Upper lobe of left lung (tissue), 4 donors: Measurements from ENCODE around the gene CDH9.

Source experiments
- CTCF ChIP-seq, 6 experiments: fragments of 450-650 bp in 4 of 6; fragments of 200-600 bp in 2 of 6; sonication (generic) in 2 of 6; IDR thresholded peaks; one replicate each; pipeline ENCODE4 v1.5.1; 2016 to 2019; ENCODE audit warnings: antibody characterized with exemption in 6 of 6
- EP300 ChIP-seq, 4 donors: sonication (generic); formaldehyde crosslinking; IDR thresholded peaks; one replicate each; pipeline ENCODE4 v1.5.1; 2017; ENCODE audit warnings: antibody characterized with exemption in 4 of 4, control low read depth in 2 of 4
- POLR2A ChIP-seq, 4 donors: fragments of 450-650 bp; IDR thresholded peaks; one replicate each; pipeline ENCODE4 v1.5.1; 2016 to 2017; ENCODE audit warnings: antibody characterized with exemption in 4 of 4, mild to moderate bottlenecking in 2 of 4
- POLR2AphosphoS5 ChIP-seq, 2 donors: sonication (generic); formaldehyde crosslinking; IDR thresholded peaks; one replicate each; pipeline ENCODE4 v1.5.1; 2017; ENCODE audit warnings: antibody characterized with exemption in 2 of 2

GRCh38 chr5:26889815-26890214, 148.6 kb downstream of the CDH9 start:
- TF ChIP-seq CTCF (IDR thresholded peaks at IDR 0.05) = no peak
- no peak for TF ChIP-seq EP300 (IDR thresholded peaks at IDR 0.05)
- TF ChIP-seq POLR2A (IDR thresholded peaks at IDR 0.05) = no peak
- no peak for TF ChIP-seq POLR2AphosphoS5 (IDR thresholded peaks at IDR 0.05)
